Natural killer cell (primary cell): ENCODE measurements around the gene ITPR1. TPM values are rescaled to one million over a fixed set of nuclear protein-coding genes. Genes with fewer than 3 reads are reported as not detected.

Experiments used
- ATAC-seq, 3 donors: fragments of 150-1000 bp in 2 of 3; fragments of 200-7000 bp in 1 of 3; cut with Tn5 transposase; 1 replicate in 1 of 3; 2 replicates in 2 of 3; pipeline ENCODE4 v1.10.0; 2021; ENCODE audit warnings: mild to moderate bottlenecking in 2 of 3, moderate library complexity in 2 of 3
- DNase-seq, 2 donors: peaks; one replicate each; pipeline versions ENCODE4 v3.0.0 to v3.0.0-alpha.2; 2013 to 2021; ENCODE audit warnings: mixed read lengths in 1 of 2
- H3K27ac ChIP-seq: one replicate; pipeline ENCODE4 v1.5.1; 2013; ENCODE audit warnings: mild to moderate bottlenecking, low read length
- H3K27me3 ChIP-seq: one replicate; pipeline ENCODE4 v1.6.1; 2013; ENCODE audit warnings: low read length; ENCODE audit not compliant: control insufficient read depth, insufficient read depth
- H3K36me3 ChIP-seq: one replicate; pipeline ENCODE4 v1.6.1; 2013; ENCODE audit warnings: low read length; ENCODE audit not compliant: control insufficient read depth, insufficient read depth
- H3K4me1 ChIP-seq: one replicate; pipeline ENCODE4 v1.6.1; 2013; ENCODE audit warnings: low read length; ENCODE audit not compliant: control insufficient read depth, insufficient read depth
- H3K4me3 ChIP-seq: one replicate; pipeline ENCODE4 v1.5.1; 2013; ENCODE audit warnings: low read length
- H3K9me3 ChIP-seq: one replicate; pipeline ENCODE4 v1.6.1; 2013; ENCODE audit warnings: low read length; ENCODE audit not compliant: control insufficient read depth, insufficient read depth
- H3K27ac Mint-ChIP-seq, 2 donors: one replicate each; pipeline ENCODE4 v1.8.0; 2022; ENCODE audit warnings: mild to moderate bottlenecking in 2 of 2, mixed read lengths in 2 of 2, moderate library complexity in 1 of 2
- H3K27me3 Mint-ChIP-seq, 2 donors: one replicate each; pipeline ENCODE4 v1.8.0; 2022; ENCODE audit warnings: low read depth in 2 of 2, mixed read lengths in 2 of 2
- H3K36me3 Mint-ChIP-seq: one replicate; pipeline ENCODE4 v1.8.0; 2022; ENCODE audit warnings: mixed read lengths
- H3K4me1 Mint-ChIP-seq, 2 donors: one replicate each; pipeline ENCODE4 v1.8.0; 2022; ENCODE audit warnings: mixed read lengths in 2 of 2
- H3K4me3 Mint-ChIP-seq: one replicate; pipeline ENCODE4 v1.8.0; 2022; ENCODE audit warnings: mild to moderate bottlenecking, moderate library complexity, mixed read lengths
- H3K9me3 Mint-ChIP-seq, 2 donors: one replicate each; pipeline ENCODE4 v1.8.0; 2022; ENCODE audit warnings: mixed read lengths in 2 of 2
- WGBS: methylation state at CpG from one replicate; pipeline ENCODE4 v1.1.7; 2013; ENCODE audit warnings: missing lambda C conversion rate; ENCODE audit not compliant: insufficient coverage; 5-methylcytosine and 5-hydroxymethylcytosine counted together
- intact Hi-C: fragments of 100-400 bp; cut with micrococcal nuclease; formaldehyde crosslinking; loops from one replicate; pipeline ENCODE4 v1.14.2; 2022
- total RNA-seq, 4 donors: library from RNA; stranded (reverse); fragments of 120-200 nt in 1 of 4; gene quantifications; one replicate each; pipeline versions ENCODE4 v1.2.3 to v1.2.4, GENCODE V29; 2013 to 2022
- TF ChIP-seq, protein P1 (sequence below): fragments of 200-600 bp; IDR thresholded peaks from one replicate; pipeline ENCODE4 v1.8.0; 2022; ENCODE audit warnings: antibody characterized with exemption

The ITPR1 gene
- total RNA-seq, 3 donors from 2014 or later (not counting 1 experiment from before 2014, with no cell fraction given): 86.7 to 123 (median 94.8) TPM

GRCh38 chr3:4517643-4518311 is 24.6 kb downstream of the ITPR1 start:
- no peaks in the 10 kb centered on the region for H3K9me3 Mint-ChIP-seq
- WGBS: 17% methylated on average over 3 of the region's 3 CpGs
- peak overlapping the region; percentile 75 to 90 for H3K27ac Mint-ChIP-seq
- Histone ChIP-seq H3K27ac (peak overlapping the region; percentile 51), H3K4me1 (peaks cover 18% of the 10 kb centered on the region), H3K4me3 (no peak overlapping the region), H3K36me3 (no peaks in the 10 kb centered on the region), H3K9me3 (no peaks in the 10 kb centered on the region), H3K27me3 (no peaks in the 10 kb centered on the region)
- H3K36me3 Mint-ChIP-seq: no peaks in the 10 kb centered on the region
- H3K27me3 Mint-ChIP-seq: no peaks in the 10 kb centered on the region
- ATAC-seq: no peak
- peaks cover 24 to 31% of the 10 kb centered on the region in 2 donors for H3K4me1 Mint-ChIP-seq
- H3K4me3 Mint-ChIP-seq: no peak overlapping the region
- TF ChIP-seq, protein P1, sequence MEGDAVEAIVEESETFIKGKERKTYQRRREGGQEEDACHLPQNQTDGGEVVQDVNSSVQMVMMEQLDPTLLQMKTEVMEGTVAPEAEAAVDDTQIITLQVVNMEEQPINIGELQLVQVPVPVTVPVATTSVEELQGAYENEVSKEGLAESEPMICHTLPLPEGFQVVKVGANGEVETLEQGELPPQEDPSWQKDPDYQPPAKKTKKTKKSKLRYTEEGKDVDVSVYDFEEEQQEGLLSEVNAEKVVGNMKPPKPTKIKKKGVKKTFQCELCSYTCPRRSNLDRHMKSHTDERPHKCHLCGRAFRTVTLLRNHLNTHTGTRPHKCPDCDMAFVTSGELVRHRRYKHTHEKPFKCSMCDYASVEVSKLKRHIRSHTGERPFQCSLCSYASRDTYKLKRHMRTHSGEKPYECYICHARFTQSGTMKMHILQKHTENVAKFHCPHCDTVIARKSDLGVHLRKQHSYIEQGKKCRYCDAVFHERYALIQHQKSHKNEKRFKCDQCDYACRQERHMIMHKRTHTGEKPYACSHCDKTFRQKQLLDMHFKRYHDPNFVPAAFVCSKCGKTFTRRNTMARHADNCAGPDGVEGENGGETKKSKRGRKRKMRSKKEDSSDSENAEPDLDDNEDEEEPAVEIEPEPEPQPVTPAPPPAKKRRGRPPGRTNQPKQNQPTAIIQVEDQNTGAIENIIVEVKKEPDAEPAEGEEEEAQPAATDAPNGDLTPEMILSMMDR: no peak
- no peak for DNase-seq
- intact Hi-C loops: loop anchor here (2.0 kb wide), 2 partner anchors 51 to 167 kb away; partner anchors contain the start of gene SUMF1

GRCh38 chr3:4520033-4520816 is 27.1 kb downstream of the ITPR1 start:
- no peak for ATAC-seq
- no peaks in the 10 kb centered on the region for H3K27me3 Mint-ChIP-seq
- TF ChIP-seq, protein P1: no peak

GRCh38 chr3:4522947-4523346 is 29.8 kb downstream of the ITPR1 start:
- Histone ChIP-seq H3K9me3 (no peaks in the 10 kb centered on the region), H3K27ac (no peak overlapping the region), H3K4me1 (peaks cover 17% of the 10 kb centered on the region), H3K4me3 (no peak overlapping the region), H3K36me3 (no peaks in the 10 kb centered on the region), H3K27me3 (no peaks in the 10 kb centered on the region)
- intact Hi-C loops: no loop called here
- H3K27me3 Mint-ChIP-seq: no peaks in the 10 kb centered on the region
- no peak for ATAC-seq
- H3K27ac Mint-ChIP-seq: no peak overlapping the region
- no peak for DNase-seq
- TF ChIP-seq, protein P1: no peak
- peaks cover 20 to 38% of the 10 kb centered on the region in 2 donors for H3K4me1 Mint-ChIP-seq
- 96% methylated on average over 5 of the region's 7 CpGs for WGBS
- H3K4me3 Mint-ChIP-seq: no peak overlapping the region
- H3K9me3 Mint-ChIP-seq: no peaks in the 10 kb centered on the region
- H3K36me3 Mint-ChIP-seq: no peaks in the 10 kb centered on the region

More at GRCh38 chr3:4520033-4520816, 27.1 kb downstream of the ITPR1 start:
- intact Hi-C loops: no loop called here
- peaks cover 18% of the 10 kb centered on the region for H3K4me1 ChIP-seq
- H3K9me3 ChIP-seq: no peaks in the 10 kb centered on the region
- no peak overlapping the region for H3K4me3 ChIP-seq
- H3K27me3 ChIP-seq: no peaks in the 10 kb centered on the region
- Mint-ChIP-seq H3K36me3 (no peaks in the 10 kb centered on the region), H3K27ac (peak overlapping the region; percentile 75 to 90), H3K4me3 (peak overlapping the region; percentile 47), H3K4me1 (peaks cover 24 to 41% of the 10 kb centered on the region in 2 donors), H3K9me3 (no peaks in the 10 kb centered on the region)
- WGBS: 87% methylated on average over 5 of the region's 5 CpGs
- H3K27ac ChIP-seq: no peak overlapping the region
- DNase-seq: no peak
- H3K36me3 ChIP-seq: no peaks in the 10 kb centered on the region
